GM12878 (cell line): ENCODE data around the gene KIF6. TPM values are rescaled to one million over a fixed set of nuclear protein-coding genes. Genes with fewer than 3 reads are reported as not detected.

ENCODE experiments used
- ATAC-seq: fragments of 200-7000 bp; cut with Tn5 transposase; 3 replicates; pipeline ENCODE4 v1.9.1; 2020; ENCODE audit warnings: mild to moderate bottlenecking, moderate library complexity
- BruUV-seq: library from RNA; stranded (reverse); fragments of 400-500 nt; replicated peaks from 2 replicates; lab custom pipeline; 2021; lab: Mats Ljungman, UMichigan
- CTCF ChIA-PET: fragments of 300-600 bp; sonication (Branson Sonifier 250); formaldehyde crosslinking; extraction: SDS; loops from one replicate; lab custom pipeline; 2021; ENCODE audit warnings: inconsistent platforms; lab: Yijun Ruan, JAX
- POLR2A ChIA-PET: fragments of 350-600 bp; formaldehyde crosslinking; extraction: SDS; loops from one replicate; lab custom pipeline; 2021; ENCODE audit warnings: inconsistent platforms; lab: Charles Lee
- RAD21 ChIA-PET: fragments of 300-600 bp; sonication (Branson Sonifier 250); formaldehyde crosslinking; loops from one replicate; lab custom pipeline; 2023; ENCODE audit warnings: antibody characterized with exemption; ENCODE audit not compliant: unreplicated experiment; lab: Charles Lee
- SMC1A ChIA-PET: fragments of 300-600 bp; sonication (Branson Sonifier 250); formaldehyde crosslinking; loops from one replicate; lab custom pipeline; 2023; ENCODE audit not compliant: unreplicated experiment, uncharacterized antibody; lab: Charles Lee
- DNase-seq: peaks from one replicate; pipeline ENCODE4 v3.0.0-alpha.2; 2011; ENCODE audit warnings: low read depth, low spot score
- FAIRE-seq: peaks from 3 replicates; lab custom pipeline; 2011; peaks lifted over from hg19 to GRCh38; lab: Jason Lieb, UNC
- H2AFZ ChIP-seq: 2 replicates; pipeline ENCODE4 v1.6.0; 2011; ENCODE audit warnings: low read depth, low read length, control low read depth; ENCODE audit not compliant: control insufficient read depth
- H3K27ac ChIP-seq: 2 replicates; pipeline ENCODE4 v1.5.1; 2011; ENCODE audit warnings: control low read depth; ENCODE audit not compliant: control insufficient read depth, insufficient read depth
- H3K27me3 ChIP-seq, 2 experiments: replicated peaks in 1 of 2; 2 replicates each; pipeline versions ENCODE4 v1.6.0 to v1.6.1; 2011; ENCODE audit warnings: low read length in 1 of 2; ENCODE audit not compliant: control insufficient read depth in 2 of 2, insufficient read depth in 2 of 2
- H3K36me3 ChIP-seq, 2 experiments: 2 replicates each; pipeline ENCODE4 v1.5.1; 2011; ENCODE audit warnings: low read length in 1 of 2; ENCODE audit not compliant: control insufficient read depth in 2 of 2, insufficient read depth in 2 of 2
- H3K4me1 ChIP-seq: 2 replicates; pipeline ENCODE4 v1.6.1; 2011; ENCODE audit warnings: mild to moderate bottlenecking, low read length, moderate library complexity, mixed read lengths; ENCODE audit not compliant: control insufficient read depth, insufficient read depth
- H3K4me2 ChIP-seq: 2 replicates; pipeline ENCODE4 v1.6.0; 2011; ENCODE audit warnings: control low read depth; ENCODE audit not compliant: control insufficient read depth, insufficient read depth
- H3K4me3 ChIP-seq: fragments of 200-600 bp; sonication (generic); 2 replicates; pipeline ENCODE4 v1.5.1; 2016
- H3K79me2 ChIP-seq: 2 replicates; pipeline ENCODE4 v1.6.0; 2011; ENCODE audit warnings: low read length; ENCODE audit not compliant: control insufficient read depth, insufficient read depth
- H3K9ac ChIP-seq: 2 replicates; pipeline ENCODE4 v1.8.0; 2011; ENCODE audit warnings: low read length, control low read depth, mixed read lengths; ENCODE audit not compliant: control insufficient read depth, insufficient read depth
- H3K9me3 ChIP-seq: replicated peaks from 3 replicates; pipeline ENCODE4 v1.5.1; 2011; ENCODE audit warnings: mild to moderate bottlenecking, low read length; ENCODE audit not compliant: control insufficient read depth, insufficient read depth
- H4K20me1 ChIP-seq: 2 replicates; pipeline ENCODE4 v1.6.0; 2011; ENCODE audit not compliant: control insufficient read depth, insufficient read depth
- BCLAF1 ChIP-seq: fragments of 450-650 bp; IDR thresholded peaks from 2 replicates; pipeline ENCODE4 v1.6.1; 2017; ENCODE audit warnings: antibody characterized with exemption, mild to moderate bottlenecking, moderate library complexity
- CEBPB ChIP-seq, 2 experiments: fragments of 150-350 bp in 1 of 2; IDR thresholded peaks; 2 replicates each; pipeline ENCODE4 v1.6.1; 2012 to 2014; ENCODE audit warnings: low read depth in 2 of 2, low read length in 2 of 2, borderline replicate concordance in 1 of 2, inconsistent platforms in 1 of 2
- EP300 ChIP-seq, 2 experiments: fragments of 150-350 bp in 1 of 2; IDR thresholded peaks; 2 replicates each; pipeline ENCODE4 v1.6.1; 2011 to 2012; ENCODE audit warnings: low read depth in 2 of 2, low read length in 2 of 2, borderline replicate concordance in 1 of 2, improper control_type of control experiment in 1 of 2, inconsistent platforms in 1 of 2; ENCODE audit not compliant: control insufficient read depth in 1 of 2
- ETV6 ChIP-seq, 2 experiments: fragments of 450-650 bp in 1 of 2; IDR thresholded peaks in 1 of 2; conservative IDR thresholded peaks in 1 of 2; 2 replicates each; pipeline ENCODE4 v1.6.1; 2014; ENCODE audit warnings: antibody characterized with exemption in 1 of 2, borderline replicate concordance in 1 of 2, low read depth in 1 of 2, mild to moderate bottlenecking in 1 of 2, moderate library complexity in 1 of 2
- HDGF ChIP-seq: fragments of 450-650 bp; IDR thresholded peaks from 2 replicates; pipeline ENCODE4 v1.6.1; 2016; ENCODE audit warnings: antibody characterized with exemption
- IRF5 ChIP-seq: fragments of 450-650 bp; IDR thresholded peaks from 2 replicates; pipeline ENCODE4 v1.6.1; 2017; ENCODE audit warnings: borderline replicate concordance
- LARP7 ChIP-seq: fragments of 450-650 bp; IDR thresholded peaks from 2 replicates; pipeline ENCODE4 v1.6.1; 2017; ENCODE audit warnings: mild to moderate bottlenecking
- PAX5 ChIP-seq: IDR thresholded peaks from 2 replicates; pipeline ENCODE4 v1.6.1; 2011; ENCODE audit warnings: low read depth, low read length, borderline replicate concordance
- PML ChIP-seq: IDR thresholded peaks from 2 replicates; pipeline ENCODE4 v1.6.1; 2012; ENCODE audit warnings: low read length, inconsistent platforms
- RFX5 ChIP-seq: IDR thresholded peaks from 2 replicates; pipeline ENCODE4 v1.6.1; 2011; ENCODE audit warnings: low read depth, low read length, improper control_type of control experiment
- WRNIP1 ChIP-seq: IDR thresholded peaks from 2 replicates; pipeline ENCODE4 v1.6.1; 2011; ENCODE audit warnings: low read depth, low read length, improper control_type of control experiment, borderline replicate concordance
- WGBS: methylation state at CpG from one replicate; pipeline ENCODE4 v1.1.6; 2016; ENCODE audit warnings: low lambda C conversion rate; ENCODE audit not compliant: insufficient replicate concordance, insufficient coverage; ENCODE audit errors: missing lambda C conversion rate; 5-methylcytosine and 5-hydroxymethylcytosine counted together
- in situ Hi-C: fragments of 300-500 bp; cut with MboI; formaldehyde crosslinking; loops from 9 replicates; pipeline ENCODE4 v1.14.3; 2018; ENCODE audit warnings: mixed read lengths
- intact Hi-C: fragments of 100-400 bp; cut with micrococcal nuclease; formaldehyde crosslinking; loops from one replicate; pipeline ENCODE4 v1.14.2; 2022; ENCODE audit not compliant: unreplicated experiment
- polyA plus RNA-seq, 11 experiments: library from polyadenylated mRNA; depleted of rRNA in 4 of 11; unstranded in 6 of 11; stranded (reverse) in 5 of 11; fragments of >200 nt; fragmentation: Nextera tagmentation in 4 of 11; fragmentation: Illumina TruSeq in 1 of 11; extraction: Ambion mirVana in 4 of 11; extraction: Trizol in 1 of 11; gene quantifications; 1 replicate in 1 of 11; 2 replicates in 10 of 11; pipeline versions ENCODE4 v1.2.1 to v1.2.3, GENCODE V29; 2011 to 2016; ENCODE audit warnings: inconsistent platforms in 2 of 11, missing spikeins in 2 of 11, low read depth in 1 of 11
- total RNA-seq, 4 experiments: library from RNA; depleted of rRNA in 3 of 4; stranded (reverse); fragments of >200 nt in 3 of 4; fragmentation: Illumina TruSeq in 1 of 4; extraction: Trizol in 1 of 4; gene quantifications; 2 replicates each; pipeline versions ENCODE4 v1.2.1 to v1.2.3, GENCODE V29; 2013 to 2021

Gene KIF6
- total and polyA plus RNA-seq, 10 of the 15 experiments (the other 5 are each of a cell fraction or from before 2014, with no cell fraction given), result 0.09 to 1.0 (median 0.28) TPM

- H3K36me3 ChIP-seq, result no peaks in the 10 kb centered on the region; a peak in 1 of 4 replicates
- no peak overlapping the region for H3K4me2 ChIP-seq
- H3K79me2 ChIP-seq, result no peaks in the 10 kb centered on the region
- no peak overlapping the region for H3K9ac ChIP-seq
- ChIA-PET RAD21 (interaction anchor here (0.9 to 1.4 kb wide), 3 partner anchors 7 to 248 kb away, joined by 3 read pairs; no protein-coding TSS in a partner anchor), SMC1A (interaction anchor here (0.6 to 3.4 kb wide), 16 partner anchors 8 to 1148 kb away, joined by 3 to 13 read pairs (median 4); no protein-coding TSS in a partner anchor), POLR2A (interaction anchor here (1.1 kb wide), 1 partner anchor 17 kb away, joined by 3 read pairs; no protein-coding TSS in a partner anchor), CTCF (interaction anchor here (0.8 to 1.9 kb wide), 4 partner anchors 8 to 24 kb away, joined by 3 to 6 read pairs (median 4); no protein-coding TSS in a partner anchor)
- H3K27me3 ChIP-seq, result no peaks in the 10 kb centered on the region
- FAIRE-seq (no peak), DNase-seq (no peak), ATAC-seq (no peak)
- no peaks in the 10 kb centered on the region for H4K20me1 ChIP-seq
- intact Hi-C loops (no loop called here), in situ Hi-C loops (no loop called here)
- WGBS, result 88% methylated on average over 1 of the region's 1 CpG
- H3K9me3 ChIP-seq, result peaks cover 2% of the 10 kb centered on the region
- no peak for TF ChIP-seq HDGF
- TF ChIP-seq RFX5, result no peak
- no peak overlapping the region for H3K27ac ChIP-seq
- H3K4me3 ChIP-seq, result no peak overlapping the region
- peaks cover 7% of the 10 kb centered on the region; the same call in 1 of the 2 replicates for H3K4me1 ChIP-seq
- H2AFZ ChIP-seq, result no peak overlapping the region
- no TSS peak for BruUV-seq
Observed at GRCh38 chr6:39700362-39700761, 24.8 kb downstream of the KIF6 start.

- in situ Hi-C loops (no loop called here), intact Hi-C loops (no loop called here)
- no TSS peak for BruUV-seq
- Histone ChIP-seq H3K27ac (no peak overlapping the region), H4K20me1 (no peaks in the 10 kb centered on the region), H3K79me2 (no peaks in the 10 kb centered on the region), H3K36me3 (no peaks in the 10 kb centered on the region; a peak in 1 of 4 replicates), H3K27me3 (no peaks in the 10 kb centered on the region), H3K4me1 (peaks cover 7% of the 10 kb centered on the region; the same call in 1 of the 2 replicates), H2AFZ (no peak overlapping the region), H3K4me3 (no peak overlapping the region), H3K9ac (no peak overlapping the region), H3K9me3 (peaks cover 2% of the 10 kb centered on the region), H3K4me2 (no peak overlapping the region)
- POLR2A ChIA-PET, result interaction anchor here (0.6 to 0.8 kb wide), 3 partner anchors 50 to 90 kb away, joined by 3 read pairs; no protein-coding TSS in a partner anchor
- CTCF ChIA-PET, result interaction anchor here (0.6 to 1.1 kb wide), 3 partner anchors 52 to 77 kb away, joined by 3 to 5 read pairs (median 3); no protein-coding TSS in a partner anchor
- DNase-seq (no peak), FAIRE-seq (no peak), ATAC-seq (no peak)
- SMC1A ChIA-PET, result interaction anchor here (0.8 to 3.2 kb wide), 16 partner anchors 8 to 336 kb away, joined by 3 to 15 read pairs (median 5); no protein-coding TSS in a partner anchor
- WGBS, result 100% methylated on average over 1 of the region's 1 CpG
- RAD21 ChIA-PET, result interaction anchor here (0.8 to 1.3 kb wide), 6 partner anchors 9 to 90 kb away, joined by 3 to 7 read pairs (median 3); no protein-coding TSS in a partner anchor
- TF ChIP-seq WRNIP1 (no peak), PAX5 (no peak), CEBPB (IDR thresholded peaks at IDR 0.05; ENCODE audit: borderline replicate concordance in 1 of 2, low read depth in 2 of 2, low read length in 2 of 2) (no peak), EP300 (IDR thresholded peaks at IDR 0.05; ENCODE audit: borderline replicate concordance in 1 of 2, control insufficient read depth in 1 of 2, low read depth in 2 of 2, low read length in 2 of 2) (no peak), PML (no peak), ETV6 (conservative IDR thresholded peaks at IDR 0.05 in 1 of 2, IDR thresholded peaks at IDR 0.05 in 1 of 2; ENCODE audit: borderline replicate concordance in 1 of 2, low read depth in 1 of 2) (no peak), LARP7 (no peak), BCLAF1 (no peak), IRF5 (no peak)
Observed at GRCh38 chr6:39698789-39699188, 26.4 kb downstream of the KIF6 start.
